GM23338 (cell line): ENCODE data around the gene DKK2. TPM values are rescaled to one million over a fixed set of nuclear protein-coding genes. Genes with fewer than 3 reads are reported as not detected.

Experiments used
- ATAC-seq: fragments of 200-7000 bp; cut with Tn5 transposase; 3 replicates; pipeline ENCODE4 v1.9.1; 2020
- DNase-seq: peaks from one replicate; pipeline ENCODE4 v3.0.0-alpha.2; 2015; ENCODE audit warnings: low spot score
- H2AFZ ChIP-seq: fragments of 200-600 bp; sonication (generic); 2 replicates; pipeline ENCODE4 v1.8.0; 2016; ENCODE audit warnings: antibody characterized with exemption, mild to moderate bottlenecking, moderate library complexity
- H3F3A ChIP-seq: fragments of 200-600 bp; sonication (generic); replicated peaks from 2 replicates; pipeline ENCODE4 v1.8.0; 2017; ENCODE audit warnings: antibody characterized with exemption, mixed run types, low read depth
- H3K27ac ChIP-seq: fragments of 200-600 bp; sonication (generic); 2 replicates; pipeline ENCODE4 v1.6.1; 2016; ENCODE audit warnings: low read depth
- H3K27me3 ChIP-seq: fragments of 200-600 bp; sonication (generic); 2 replicates; pipeline ENCODE4 v1.8.0; 2016; ENCODE audit warnings: mild to moderate bottlenecking, mixed run types, moderate library complexity; ENCODE audit not compliant: insufficient read depth
- H3K36me3 ChIP-seq: fragments of 200-600 bp; sonication (generic); 2 replicates; pipeline ENCODE4 v1.8.0; 2016; ENCODE audit warnings: mild to moderate bottlenecking; ENCODE audit not compliant: insufficient read depth
- H3K4me1 ChIP-seq: fragments of 200-600 bp; sonication (generic); 2 replicates; pipeline ENCODE4 v1.8.0; 2016; ENCODE audit warnings: mild to moderate bottlenecking, moderate library complexity; ENCODE audit not compliant: insufficient read depth
- H3K4me2 ChIP-seq: fragments of 200-600 bp; sonication (generic); 2 replicates; pipeline ENCODE4 v1.7.1; 2017; ENCODE audit warnings: mixed run types
- H3K4me3 ChIP-seq: fragments of 200-600 bp; sonication (generic); 2 replicates; pipeline ENCODE4 v1.6.1; 2016; ENCODE audit warnings: mixed run types
- H3K79me2 ChIP-seq: fragments of 200-600 bp; sonication (generic); replicated peaks from 2 replicates; pipeline ENCODE4 v1.8.0; 2017; ENCODE audit warnings: mild to moderate bottlenecking; ENCODE audit not compliant: insufficient read depth
- H3K9me2 ChIP-seq: fragments of 200-600 bp; sonication (generic); 2 replicates; pipeline ENCODE4 v1.8.0; 2017; ENCODE audit not compliant: insufficient read depth
- H4K20me1 ChIP-seq: fragments of 200-600 bp; sonication (generic); replicated peaks from 2 replicates; pipeline ENCODE4 v1.8.0; 2017; ENCODE audit warnings: mild to moderate bottlenecking; ENCODE audit not compliant: insufficient read depth
- H3K27ac Mint-ChIP-seq: 2 replicates; pipeline ENCODE4 v1.8.0; 2020; ENCODE audit warnings: inconsistent platforms, mild to moderate bottlenecking, moderate library complexity, mixed read lengths
- H3K27me3 Mint-ChIP-seq: 3 replicates; pipeline ENCODE4 v1.8.0; 2022; ENCODE audit warnings: low read depth, mild to moderate bottlenecking, moderate library complexity, mixed read lengths, inconsistent platforms; ENCODE audit not compliant: insufficient read depth, poor library complexity
- H3K36me3 Mint-ChIP-seq: 3 replicates; pipeline ENCODE4 v1.8.0; 2021; ENCODE audit warnings: low read depth, mild to moderate bottlenecking, inconsistent platforms, moderate library complexity, mixed read lengths
- H3K4me1 Mint-ChIP-seq: 3 replicates; pipeline ENCODE4 v1.8.0; 2020; ENCODE audit warnings: mild to moderate bottlenecking, inconsistent platforms, mixed read lengths
- H3K4me3 Mint-ChIP-seq: 3 replicates; pipeline ENCODE4 v1.8.0; 2021; ENCODE audit warnings: moderate library complexity, mild to moderate bottlenecking, inconsistent platforms, mixed read lengths
- H3K9me3 Mint-ChIP-seq: 3 replicates; pipeline ENCODE4 v1.8.0; 2020; ENCODE audit warnings: moderate library complexity, mild to moderate bottlenecking, inconsistent platforms, mixed read lengths
- CTCF ChIP-seq, 2 experiments: fragments of 200-600 bp in 1 of 2; sonication (generic) in 1 of 2; conservative IDR thresholded peaks; 2 replicates each; pipeline versions ENCODE4 v1.5.1 to v1.6.1; 2016 to 2017; ENCODE audit warnings: antibody characterized with exemption in 2 of 2, low read depth in 2 of 2, mild to moderate bottlenecking in 2 of 2, moderate library complexity in 1 of 2
- EZH2phosphoT487 ChIP-seq: fragments of 200-600 bp; sonication (generic); IDR thresholded peaks from one replicate; pipeline ENCODE4 v1.8.1; 2018; ENCODE audit warnings: antibody characterized with exemption; ENCODE audit not compliant: unreplicated experiment
- NANOG ChIP-seq: IDR thresholded peaks from 2 replicates; pipeline ENCODE4 v1.6.1; 2016; ENCODE audit warnings: antibody characterized with exemption, borderline replicate concordance
- REST ChIP-seq: IDR thresholded peaks from one replicate; pipeline ENCODE4 v1.6.1; 2018; ENCODE audit warnings: antibody characterized with exemption; ENCODE audit not compliant: unreplicated experiment
- ZNF331 ChIP-seq: fragments of 250-450 bp; sonication (Bioruptor Pico); IDR thresholded peaks from 2 replicates; pipeline ENCODE4 v1.5.0; 2020; ENCODE audit warnings: low read depth, mild to moderate bottlenecking, moderate library complexity
- polyA plus RNA-seq: library from polyadenylated mRNA; unstranded; fragments of >200 nt; fragmentation: Nextera tagmentation; extraction: Ambion mirVana; gene quantifications from 2 replicates; pipeline ENCODE4 v1.2.1, GENCODE V29; 2016
- total RNA-seq: library from RNA; depleted of rRNA; stranded (reverse); fragments of >200 nt; shearing (Covaris generic); gene quantifications from 2 replicates; pipeline ENCODE4 v1.2.3, GENCODE V29; 2014
- TF ChIP-seq, protein P1 (sequence below): IDR thresholded peaks from 2 replicates; pipeline ENCODE4 v1.6.1; 2016; ENCODE audit warnings: antibody characterized with exemption

DKK2 gene
- total and polyA plus RNA-seq, 2 experiments from 2014 or later, result 0.05 TPM; not detected in 1

DNA sequence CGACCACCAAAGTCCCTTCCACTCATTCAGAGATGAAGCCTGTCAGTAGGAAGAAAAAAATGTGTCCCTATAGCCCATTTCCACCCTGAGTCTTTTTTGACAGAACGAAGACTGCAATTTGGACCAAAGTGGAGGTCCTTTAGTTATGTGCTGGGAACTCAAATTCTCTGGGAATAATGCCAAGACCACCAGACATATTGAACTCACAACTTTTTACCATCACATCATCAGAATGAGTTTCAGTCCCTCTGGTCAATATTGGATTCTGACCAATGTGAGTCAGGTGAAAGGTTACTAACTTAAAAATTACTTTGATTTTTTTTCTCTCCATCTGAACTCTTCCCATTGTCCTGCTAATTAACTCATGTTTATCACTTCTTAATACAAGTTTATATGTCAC is 128.9 kb downstream of the DKK2 start:
- no peaks in the 10 kb centered on the region for H3F3A ChIP-seq
- H2AFZ ChIP-seq, result no peak overlapping the region
- no peak overlapping the region for H3K27ac Mint-ChIP-seq
- no peaks in the 10 kb centered on the region for H3K4me1 Mint-ChIP-seq
- ATAC-seq (no peak), DNase-seq (no peak)
- H3K4me3 ChIP-seq, result no peak overlapping the region
- no peaks in the 10 kb centered on the region for H3K9me3 Mint-ChIP-seq
- H4K20me1 ChIP-seq, result no peaks in the 10 kb centered on the region
- no peak overlapping the region for H3K4me2 ChIP-seq
- H3K27me3 Mint-ChIP-seq, result no peaks in the 10 kb centered on the region
- TF ChIP-seq NANOG, result no peak
- no peak for TF ChIP-seq EZH2phosphoT487
- TF ChIP-seq, protein P1, sequence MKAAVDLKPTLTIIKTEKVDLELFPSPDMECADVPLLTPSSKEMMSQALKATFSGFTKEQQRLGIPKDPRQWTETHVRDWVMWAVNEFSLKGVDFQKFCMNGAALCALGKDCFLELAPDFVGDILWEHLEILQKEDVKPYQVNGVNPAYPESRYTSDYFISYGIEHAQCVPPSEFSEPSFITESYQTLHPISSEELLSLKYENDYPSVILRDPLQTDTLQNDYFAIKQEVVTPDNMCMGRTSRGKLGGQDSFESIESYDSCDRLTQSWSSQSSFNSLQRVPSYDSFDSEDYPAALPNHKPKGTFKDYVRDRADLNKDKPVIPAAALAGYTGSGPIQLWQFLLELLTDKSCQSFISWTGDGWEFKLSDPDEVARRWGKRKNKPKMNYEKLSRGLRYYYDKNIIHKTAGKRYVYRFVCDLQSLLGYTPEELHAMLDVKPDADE, result no peak
- no peak for TF ChIP-seq REST
- no peaks in the 10 kb centered on the region for H3K4me1 ChIP-seq
- H3K36me3 ChIP-seq, result no peaks in the 10 kb centered on the region
- no peaks in the 10 kb centered on the region for H3K36me3 Mint-ChIP-seq
- H3K4me3 Mint-ChIP-seq, result no peak overlapping the region
- no peaks in the 10 kb centered on the region for H3K9me2 ChIP-seq
- no peak overlapping the region for H3K27ac ChIP-seq
- no peaks in the 10 kb centered on the region for H3K79me2 ChIP-seq
- no peaks in the 10 kb centered on the region for H3K27me3 ChIP-seq

DNA sequence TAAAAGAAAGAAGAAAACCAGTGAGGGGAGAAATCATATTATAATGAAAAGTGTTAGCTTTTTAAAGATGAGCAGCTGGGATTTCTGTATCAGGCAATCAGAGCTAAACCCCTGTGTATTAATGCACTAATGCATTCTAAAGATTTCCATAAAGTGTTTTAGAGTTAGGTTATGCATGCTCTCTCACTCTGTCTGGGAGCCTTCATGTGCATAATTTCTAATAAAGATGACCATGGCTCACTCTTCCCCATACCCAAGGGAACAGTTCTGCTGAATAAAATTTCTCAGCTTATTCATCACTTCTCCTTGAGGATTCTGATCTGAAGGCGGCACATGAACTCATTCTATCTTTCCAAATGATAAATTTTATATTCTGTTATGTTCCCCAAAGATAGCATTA is 129.4 kb downstream of the DKK2 start:
- H3K27me3 ChIP-seq, result no peaks in the 10 kb centered on the region
- TF ChIP-seq NANOG (no peak), ZNF331 (CRISPR knock-in tag) (no peak), CTCF (conservative IDR thresholded peaks at IDR 0.05; ENCODE audit: low read depth in 2 of 2) (no peak)
- no peak overlapping the region for H3K4me3 ChIP-seq
- Mint-ChIP-seq H3K9me3 (no peaks in the 10 kb centered on the region), H3K27me3 (no peaks in the 10 kb centered on the region), H3K36me3 (no peaks in the 10 kb centered on the region), H3K4me1 (no peaks in the 10 kb centered on the region), H3K4me3 (no peak overlapping the region), H3K27ac (no peak overlapping the region)
- DNase-seq, result no peak
- no peaks in the 10 kb centered on the region for H3K79me2 ChIP-seq
- ATAC-seq, result no peak
- H3K4me1 ChIP-seq, result no peaks in the 10 kb centered on the region
- H4K20me1 ChIP-seq, result no peaks in the 10 kb centered on the region
- H2AFZ ChIP-seq, result no peak overlapping the region
- no peak overlapping the region for H3K27ac ChIP-seq
- H3K4me2 ChIP-seq, result no peak overlapping the region
- no peaks in the 10 kb centered on the region for H3F3A ChIP-seq
- no peaks in the 10 kb centered on the region for H3K9me2 ChIP-seq
- no peaks in the 10 kb centered on the region for H3K36me3 ChIP-seq
